ENCODE data around the gene MOB3C. TPM values are rescaled to one million over a fixed set of nuclear protein-coding genes. Genes with fewer than 3 reads are reported as not detected.

Gene MOB3C
- total and polyA plus RNA-seq, 2 of the 4 experiments (the other 2 are of a cell fraction): 7.3 to 9.0 TPM

DNA sequence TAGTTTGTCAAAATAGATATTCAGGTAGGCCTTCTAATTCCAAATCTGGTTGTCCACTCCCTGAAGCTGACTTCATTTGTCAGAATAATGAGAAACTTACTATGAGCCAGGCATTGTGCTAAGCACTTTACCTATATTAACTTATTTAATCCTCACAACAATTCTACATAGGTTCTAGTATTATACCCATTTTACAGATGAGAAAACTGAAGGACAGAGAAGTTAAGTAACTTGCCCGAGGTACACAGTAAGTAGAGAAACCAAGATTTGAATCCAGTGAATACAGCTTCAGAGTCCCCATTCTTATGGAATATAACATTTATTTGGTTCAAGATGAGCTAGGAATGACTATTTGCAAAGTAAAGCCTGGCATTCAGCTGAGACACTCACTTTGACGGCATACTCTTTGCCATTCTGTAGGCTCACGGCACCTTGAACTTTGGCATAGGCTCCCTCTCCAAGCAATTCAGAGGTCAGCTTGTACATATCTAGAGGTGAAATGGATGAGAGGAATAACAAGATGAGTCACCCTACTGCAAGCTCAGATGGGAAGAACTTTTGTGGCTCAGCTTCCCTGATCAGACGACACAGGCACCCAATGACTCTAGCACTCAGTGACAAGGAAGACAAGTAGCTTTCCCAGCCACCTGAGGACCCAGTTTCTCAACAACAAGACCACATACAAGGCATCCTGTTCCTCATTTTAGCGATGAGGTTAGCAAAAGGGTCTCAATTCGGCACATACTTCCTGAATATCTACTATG lies 36.3 kb downstream of the MOB3C start:
- H2AK5ac ChIP-seq (ENCODE audit: low read depth, low read length): no peak overlapping the region
- H3K9me1 ChIP-seq (ENCODE audit: insufficient read depth, low read length): peaks cover 7% of the 10 kb centered on the region
- H4K8ac ChIP-seq (ENCODE audit: low read depth in 2 of 2, low read length in 2 of 2): no peak overlapping the region
- CTCF ChIA-PET: no interaction called here
- H4K5ac ChIP-seq (ENCODE audit: low read depth, low read length): no peak overlapping the region
- no peak overlapping the region for H3K18ac ChIP-seq (ENCODE audit: low read depth, low read length)
- no peak overlapping the region for H2AFZ ChIP-seq (replicated peaks; ENCODE audit: low read length, poor library complexity)
- intact Hi-C loops (cut with micrococcal nuclease): no loop called here
- H3K23ac ChIP-seq (ENCODE audit: low read depth, low read length): no peak overlapping the region
- H3K4me1 ChIP-seq (ENCODE audit: control insufficient read depth, insufficient read depth, low read length): no peaks in the 10 kb centered on the region
- no peaks in the 10 kb centered on the region for H3K27me3 ChIP-seq (ENCODE audit: control insufficient read depth, insufficient read depth, low read length)
- ATAC-seq (ENCODE audit: low read depth): no peak
- no peak overlapping the region for H2AK9ac ChIP-seq (replicated peaks; ENCODE audit: low read depth, low read length, poor library complexity)
- no peak overlapping the region for H2BK20ac ChIP-seq (ENCODE audit: low read depth, low read length)
- H2BK15ac ChIP-seq (ENCODE audit: low read depth, low read length): no peak overlapping the region
- no peak overlapping the region for H3K4me3 ChIP-seq (ENCODE audit: insufficient read depth, low read depth, low read length)
- 86% methylated on average over 1 of the region's 6 CpGs; no CpG with 5 or more reads in 1 of the 2 experiments for WGBS, 2 experiments (ENCODE audit: extremely low coverage in 2 of 2, insufficient read length in 1 of 2)
- in situ Hi-C loops (cut with MboI; ENCODE audit: low sequenced_read_pairs): no loop called here
- H3K9me3 ChIP-seq (ENCODE audit: control insufficient read depth, insufficient read depth, low read length): no peaks in the 10 kb centered on the region
- peaks cover 0 to 5% of the 10 kb centered on the region in 2 experiments; a peak in 3 of 4 replicates for H3K79me1 ChIP-seq (ENCODE audit: low read depth in 1 of 2, low read length in 2 of 2)
- H2BK120ac ChIP-seq (ENCODE audit: low read depth, low read length): no peak overlapping the region
- no peak overlapping the region for H3K4ac ChIP-seq (ENCODE audit: low read depth, low read length)
- H3K27ac ChIP-seq (ENCODE audit: insufficient read depth, low read length): no peak overlapping the region
- H3K4me2 ChIP-seq (ENCODE audit: low read depth, low read length): no peak overlapping the region
- no peak overlapping the region for H3K9ac ChIP-seq (ENCODE audit: low read depth, low read length)
- POLR2A ChIA-PET (ENCODE audit: unreplicated experiment): no interaction called here
- dilution Hi-C loops (cut with HindIII; ENCODE audit: low sequenced_read_pairs, unreplicated experiment): no loop called here
- no peak overlapping the region for H2BK5ac ChIP-seq (ENCODE audit: low read depth, low read length, poor library complexity, severe bottlenecking)
- peak; percentile 13 for DNase-seq
- no peaks in the 10 kb centered on the region; the same call in 1 of the 2 replicates for H4K20me1 ChIP-seq (ENCODE audit: insufficient read depth, low read length)
- BruUV-seq (replicated peaks): no TSS peak
- no peak overlapping the region for H3K56ac ChIP-seq (ENCODE audit: extremely low read depth, insufficient read depth, low read length)
- H3K36me3 ChIP-seq (ENCODE audit: control insufficient read depth, insufficient read depth, low read length): peaks cover 58% of the 10 kb centered on the region
- H4K91ac ChIP-seq (ENCODE audit: insufficient read depth, low read depth, low read length): no peak overlapping the region
- TF ChIP-seq FOS (IDR thresholded peaks at IDR 0.05; ENCODE audit: low read depth, low read length) (no peak), MXI1 (IDR thresholded peaks at IDR 0.05; ENCODE audit: borderline replicate concordance, low read depth, low read length) (no peak), POLR2A (IDR thresholded peaks at IDR 0.05; ENCODE audit: low read depth, low read length) (no peak), CEBPB (IDR thresholded peaks at IDR 0.05; ENCODE audit: low read depth, low read length) (no peak), MAZ (IDR thresholded peaks at IDR 0.05; ENCODE audit: borderline replicate concordance, low read depth, low read length) (no peak), RFX5 (IDR thresholded peaks at IDR 0.05; ENCODE audit: low read depth, low read length) (no peak), CTCF (conservative IDR thresholded peaks at IDR 0.05; ENCODE audit: low read depth, low read length) (no peak), MAFK (IDR thresholded peaks at IDR 0.05; ENCODE audit: low read depth, low read length) (no peak), ELK1 (IDR thresholded peaks at IDR 0.05; ENCODE audit: borderline replicate concordance, low read depth, low read length) (no peak), BHLHE40 (IDR thresholded peaks at IDR 0.05; ENCODE audit: low read depth, low read length) (no peak), RCOR1 (IDR thresholded peaks at IDR 0.05; ENCODE audit: insufficient replicate concordance, low read length) (no peak)
- no peak overlapping the region for H3K14ac ChIP-seq (replicated peaks; ENCODE audit: low read depth, low read length)

Data from IMR-90 (cell line).